Measurements from ENCODE around the gene F11R.
"Not testable (repeated sequence)": the region's sequence is repeated elsewhere in the genome, so short reads cannot be mapped to it uniquely, and the experiment has no call there.

Gene F11R

GRCh38 chr1:160961419-160961818 is 59.5 kb downstream of the F11R start:
- DNase-seq = no peak

- no peak for DNase-seq
Measured at GRCh38 chr1:160956966-160957365, 64.0 kb downstream of the F11R start.

- no peak for DNase-seq
Measured at GRCh38 chr1:160954158-160955104, 66.5 kb downstream of the F11R start, which contains the start of gene ITLN2. Gene ITLN2 (minus strand): TSS chr1:160954809. CDS start chr1:160954741, 68 bp downstream.

GRCh38 chr1:160953030-160953429 is 67.9 kb downstream of the F11R start:
- no peak for DNase-seq

GRCh38 chr1:160952129-160952510 is 68.8 kb downstream of the F11R start:
- DNase-seq = no peak

GRCh38 chr1:160951443-160952128 is 69.4 kb downstream of the F11R start:
- peak; percentile 7 for DNase-seq

- DNase-seq = no peak
Measured at GRCh38 chr1:160950657-160951056, 70.3 kb downstream of the F11R start.

- DNase-seq = no peak
Measured at GRCh38 chr1:160949881-160950280, 71.1 kb downstream of the F11R start.

GRCh38 chr1:160949216-160949880 is 71.6 kb downstream of the F11R start:
- DNase-seq = peak; percentile 23

GRCh38 chr1:160947174-160947759 is 73.7 kb downstream of the F11R start:
- not testable (repeated sequence) for DNase-seq

- DNase-seq = not testable (repeated sequence)
Measured at GRCh38 chr1:160945881-160946280, 75.1 kb downstream of the F11R start.
